ENCODE results near the gene NPAS3. TPM values are rescaled to one million over a fixed set of nuclear protein-coding genes. Genes with fewer than 3 reads are reported as not detected.

The NPAS3 gene
- total and polyA plus RNA-seq, 2 donors (not counting 1 experiment from before 2014, with no cell fraction given), result 0.10 to 0.50 TPM

DNA sequence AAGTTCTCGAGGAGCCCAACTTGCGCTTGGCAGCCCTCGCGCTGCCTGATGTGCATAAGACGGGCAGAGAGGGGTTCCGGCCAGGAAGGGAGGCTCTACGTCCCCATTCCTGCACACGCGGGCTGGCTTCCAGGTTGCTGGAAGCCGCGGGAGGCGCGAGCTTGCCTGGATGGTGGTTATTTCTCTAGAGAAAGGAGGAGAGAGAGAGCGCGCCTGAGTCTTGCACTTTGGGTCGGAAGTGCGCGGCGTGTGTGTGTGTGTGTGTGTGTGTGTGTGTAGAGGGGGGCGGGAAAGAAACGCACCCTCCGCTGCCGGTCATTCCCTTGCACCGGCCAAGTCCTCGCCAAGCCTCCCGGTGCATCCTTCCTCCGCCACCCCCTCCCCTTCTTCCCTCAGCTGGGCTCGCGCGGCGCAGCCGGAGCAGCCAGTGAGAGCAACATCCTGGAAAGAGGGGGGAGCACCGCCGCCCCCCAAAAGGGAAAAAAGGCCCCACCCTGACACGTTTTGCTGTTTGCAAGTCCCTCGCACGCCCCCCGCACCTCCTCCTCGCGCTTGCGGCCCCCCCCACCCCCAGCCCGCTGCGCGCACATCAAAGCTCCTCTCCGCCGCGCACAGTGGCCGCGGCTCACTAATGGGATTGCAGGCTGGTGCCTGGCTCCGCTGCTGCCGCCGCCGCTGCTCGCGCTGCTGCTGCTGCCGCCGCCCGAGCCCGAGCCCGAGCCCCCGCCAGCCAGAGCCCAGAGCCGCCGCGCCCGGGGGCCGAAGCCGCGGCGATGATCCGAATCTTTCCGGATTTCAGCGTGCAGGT is 4.4 kb upstream of the NPAS3 start:
- TF ChIP-seq, protein P1, sequence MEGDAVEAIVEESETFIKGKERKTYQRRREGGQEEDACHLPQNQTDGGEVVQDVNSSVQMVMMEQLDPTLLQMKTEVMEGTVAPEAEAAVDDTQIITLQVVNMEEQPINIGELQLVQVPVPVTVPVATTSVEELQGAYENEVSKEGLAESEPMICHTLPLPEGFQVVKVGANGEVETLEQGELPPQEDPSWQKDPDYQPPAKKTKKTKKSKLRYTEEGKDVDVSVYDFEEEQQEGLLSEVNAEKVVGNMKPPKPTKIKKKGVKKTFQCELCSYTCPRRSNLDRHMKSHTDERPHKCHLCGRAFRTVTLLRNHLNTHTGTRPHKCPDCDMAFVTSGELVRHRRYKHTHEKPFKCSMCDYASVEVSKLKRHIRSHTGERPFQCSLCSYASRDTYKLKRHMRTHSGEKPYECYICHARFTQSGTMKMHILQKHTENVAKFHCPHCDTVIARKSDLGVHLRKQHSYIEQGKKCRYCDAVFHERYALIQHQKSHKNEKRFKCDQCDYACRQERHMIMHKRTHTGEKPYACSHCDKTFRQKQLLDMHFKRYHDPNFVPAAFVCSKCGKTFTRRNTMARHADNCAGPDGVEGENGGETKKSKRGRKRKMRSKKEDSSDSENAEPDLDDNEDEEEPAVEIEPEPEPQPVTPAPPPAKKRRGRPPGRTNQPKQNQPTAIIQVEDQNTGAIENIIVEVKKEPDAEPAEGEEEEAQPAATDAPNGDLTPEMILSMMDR (conservative IDR thresholded peaks at IDR 0.05 in 1 of 2, IDR thresholded peaks at IDR 0.05 in 1 of 2; ENCODE audit: low read depth in 1 of 2, low read length in 2 of 2), result no peak
- peak; percentile 95 for TF ChIP-seq EZH2 (IDR thresholded peaks at IDR 0.05; ENCODE audit: low read length, missing control alignments)
- no peak overlapping the region for H3K9ac ChIP-seq (ENCODE audit: insufficient read depth, low read length)
- peaks cover 57% of the 10 kb centered on the region for H3K27me3 ChIP-seq (ENCODE audit: control insufficient read depth, insufficient read depth, low read length)

DNA sequence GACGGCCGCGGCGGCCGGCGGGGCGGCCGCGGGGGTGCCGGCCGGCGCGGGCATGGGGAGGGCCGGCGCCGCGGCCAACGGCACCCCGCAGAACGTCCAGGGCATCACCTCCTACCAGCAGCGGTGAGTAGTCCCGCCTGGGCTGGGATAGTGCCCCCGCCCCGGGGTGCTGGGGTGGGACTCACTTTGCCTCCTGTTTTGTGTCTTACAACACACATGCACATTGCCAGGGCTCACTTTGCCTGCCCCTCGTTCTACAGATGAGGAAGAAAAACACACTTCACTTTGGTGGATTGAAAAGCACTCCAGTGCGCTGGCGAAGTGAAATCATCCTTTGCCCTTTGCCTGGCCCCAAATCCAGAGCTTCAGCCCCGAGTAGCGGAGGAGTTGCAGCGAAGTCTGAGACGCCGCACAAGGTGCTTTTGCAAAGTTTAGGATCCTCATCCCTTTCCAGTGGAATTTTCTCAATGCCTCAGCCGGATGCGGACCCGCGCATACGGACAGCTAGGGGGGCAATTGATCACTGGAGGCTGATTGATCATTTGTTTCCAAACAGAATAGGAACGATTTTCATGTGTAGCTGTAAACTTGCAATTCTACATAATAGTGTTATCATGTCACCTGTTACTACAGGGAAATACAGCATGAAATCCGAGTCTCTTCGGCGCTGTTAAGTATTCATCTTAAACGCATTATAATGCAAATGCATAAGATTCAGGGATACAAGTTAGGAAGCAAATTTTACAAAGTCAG is 3.6 kb upstream of the NPAS3 start:
- TF ChIP-seq, protein P1 (conservative IDR thresholded peaks at IDR 0.05 in 1 of 2, IDR thresholded peaks at IDR 0.05 in 1 of 2; ENCODE audit: low read depth in 1 of 2, low read length in 2 of 2), result no peak
- TF ChIP-seq EZH2 (IDR thresholded peaks at IDR 0.05; ENCODE audit: low read length, missing control alignments), result peak; percentile 98
- no peaks in the 10 kb centered on the region for H3K4me1 ChIP-seq (ENCODE audit: control insufficient read depth, extremely low read depth, insufficient read depth, low read length)
- H2AFZ ChIP-seq (ENCODE audit: low read length), result no peak overlapping the region
- H3K4me3 ChIP-seq (replicated peaks in 1 of 4; ENCODE audit: control extremely low read depth in 1 of 4, insufficient read depth in 1 of 4, low read depth in 3 of 4, low read length in 4 of 4), result peak overlapping the region in 2 of 4 experiments; percentile 22 to 31
- no peak overlapping the region for H3K27ac ChIP-seq (ENCODE audit: insufficient read depth, low read length)
- H3K27me3 ChIP-seq (ENCODE audit: control insufficient read depth, insufficient read depth, low read length), result peaks cover 57% of the 10 kb centered on the region
- H3K4me2 ChIP-seq (ENCODE audit: extremely low read depth, insufficient read depth, low read length), result peak overlapping the region; percentile 73
- H4K20me1 ChIP-seq (ENCODE audit: control insufficient read depth, extremely low read depth, insufficient read depth, low read length), result no peaks in the 10 kb centered on the region
- H3K9me3 ChIP-seq (ENCODE audit: control insufficient read depth, insufficient read depth, low read depth, low read length), result no peaks in the 10 kb centered on the region
- no peak overlapping the region for H3K9ac ChIP-seq (ENCODE audit: insufficient read depth, low read length)
- H3K79me2 ChIP-seq (ENCODE audit: control insufficient read depth, insufficient read depth, low read length), result no peaks in the 10 kb centered on the region
- DNase-seq (ENCODE audit: low read depth in 2 of 2), result peak in 1 of 2 donors; percentile 23
- H3K36me3 ChIP-seq (ENCODE audit: control insufficient read depth, insufficient read depth, low read length), result no peaks in the 10 kb centered on the region

More for the DNA sequence above, 4.4 kb upstream of the NPAS3 start:
- peak; percentile 29 to 61 for DNase-seq (ENCODE audit: low read depth in 2 of 2)
- H4K20me1 ChIP-seq (ENCODE audit: control insufficient read depth, extremely low read depth, insufficient read depth, low read length), result no peaks in the 10 kb centered on the region
- no peak overlapping the region for H3K27ac ChIP-seq (ENCODE audit: insufficient read depth, low read length)
- H3K4me2 ChIP-seq (ENCODE audit: extremely low read depth, insufficient read depth, low read length), result peak overlapping the region; percentile 69
- H3K79me2 ChIP-seq (ENCODE audit: control insufficient read depth, insufficient read depth, low read length), result no peaks in the 10 kb centered on the region
- no peaks in the 10 kb centered on the region for H3K9me3 ChIP-seq (ENCODE audit: control insufficient read depth, insufficient read depth, low read depth, low read length)
- no peaks in the 10 kb centered on the region for H3K36me3 ChIP-seq (ENCODE audit: control insufficient read depth, insufficient read depth, low read length)
- H3K4me3 ChIP-seq (replicated peaks in 1 of 4; ENCODE audit: control extremely low read depth in 1 of 4, insufficient read depth in 1 of 4, low read depth in 3 of 4, low read length in 4 of 4), result peak overlapping the region; percentile 13 to 40 (median 22)
- no peaks in the 10 kb centered on the region for H3K4me1 ChIP-seq (ENCODE audit: control insufficient read depth, extremely low read depth, insufficient read depth, low read length)
- no peak overlapping the region for H2AFZ ChIP-seq (ENCODE audit: low read length)
